SH-SY5Y (cell line): ENCODE results near the gene SHISA6.

Source experiments
- GATA2 ChIP-seq: IDR thresholded peaks from 2 replicates; pipeline ENCODE4 v1.6.1; 2011; ENCODE audit warnings: mild to moderate bottlenecking, low read depth, low read length
- GATA3 ChIP-seq: IDR thresholded peaks from 2 replicates; pipeline ENCODE4 v1.6.1; 2011; ENCODE audit warnings: low read depth, mild to moderate bottlenecking, low read length, moderate library complexity

GRCh38 chr17:11351479-11351878 is 110.5 kb downstream of the SHISA6 start:
- TF ChIP-seq GATA2 (no peak), GATA3 (no peak)
